Measurements from ENCODE around the gene ABO. TPM values are rescaled to one million over a fixed set of nuclear protein-coding genes. Genes with fewer than 3 reads are reported as not detected.

Gene ABO
- total RNA-seq, 4 donors from 2014 or later = 0.29 to 6.1 (median 0.59) TPM

DNA sequence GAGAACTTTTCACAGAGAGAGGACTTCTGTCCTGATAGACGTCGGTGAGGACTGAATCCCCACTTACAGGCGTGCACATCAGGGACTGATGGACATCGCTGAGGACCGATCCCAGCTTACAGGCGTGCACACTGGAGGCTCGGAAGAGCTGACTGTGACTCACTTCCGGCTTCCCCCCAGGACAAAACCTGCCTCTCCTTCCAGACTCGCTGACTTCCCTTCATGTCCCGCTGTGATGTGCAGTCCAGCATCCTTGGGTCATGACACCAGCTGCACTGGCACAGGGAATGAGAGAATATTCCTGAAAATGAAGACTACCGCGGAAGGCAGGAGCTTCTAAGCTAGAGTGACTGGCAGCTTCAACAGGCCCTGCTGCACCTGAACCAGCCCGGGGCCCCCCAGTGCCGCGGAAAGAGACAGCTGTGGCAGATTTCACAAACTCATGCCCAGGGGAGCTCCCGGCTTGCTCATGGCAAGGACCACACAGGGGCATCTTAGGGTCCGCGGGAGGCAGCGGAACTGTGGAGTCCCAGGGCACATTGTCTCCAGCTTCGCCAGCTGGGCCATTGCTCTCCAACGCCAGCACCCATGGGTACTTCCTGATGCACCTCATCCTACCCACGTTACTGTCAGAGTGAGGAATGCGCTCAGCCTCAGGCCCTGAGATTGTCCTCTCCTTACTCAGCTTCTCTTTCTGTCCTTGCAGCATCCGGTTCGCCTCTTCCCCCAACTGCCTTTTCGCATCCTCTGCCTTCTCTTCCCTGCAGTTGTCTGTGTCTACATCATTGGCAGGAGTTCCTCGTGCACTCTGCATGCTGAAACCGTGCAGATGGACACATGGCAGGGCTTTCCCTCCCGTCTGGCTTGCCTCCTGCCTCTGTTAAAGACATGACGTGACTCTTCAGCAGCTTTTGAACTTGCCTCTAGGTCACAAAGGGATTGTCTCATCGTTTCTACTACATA is 31.5 kb upstream of the ABO start:
- Histone ChIP-seq H3K27me3 (no peaks in the 10 kb centered on the region), H3K27ac (no peak overlapping the region), H3K4me1 (no peaks in the 10 kb centered on the region), H3K9me3 (no peaks in the 10 kb centered on the region), H3K4me3 (no peak overlapping the region), H3K36me3 (no peaks in the 10 kb centered on the region)
- TF ChIP-seq POLR2A (IDR thresholded peaks at IDR 0.05) (no peak), CTCF (IDR thresholded peaks at IDR 0.05) (no peak)
- intact Hi-C loops (cut with DNase I; ENCODE audit: low total_unique reads) = no loop called here
- no peak for DNase-seq

DNA sequence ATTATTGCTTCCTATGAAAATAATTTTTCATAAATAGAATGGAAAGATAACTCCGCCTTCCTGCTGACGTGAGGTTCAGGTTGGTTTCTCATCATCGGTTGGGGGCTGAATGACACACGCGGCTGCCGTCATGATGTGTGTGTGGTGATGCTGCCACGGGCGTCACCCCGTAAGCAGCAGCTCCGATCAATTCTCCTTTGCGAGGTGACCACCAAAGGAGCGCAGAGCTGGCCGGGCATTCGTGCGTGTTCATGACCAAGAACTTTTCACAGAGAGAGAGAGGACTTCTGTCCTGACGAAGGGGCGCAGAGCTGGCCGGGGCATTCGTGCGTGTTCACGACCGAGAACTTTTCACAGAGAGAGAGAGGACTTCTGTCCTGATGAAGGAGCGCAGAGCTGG is 30.7 kb upstream of the ABO start:
- intact Hi-C loops (cut with DNase I; ENCODE audit: low total_unique reads) = no loop called here
- TF ChIP-seq CTCF (IDR thresholded peaks at IDR 0.05) (no peak), POLR2A (IDR thresholded peaks at IDR 0.05) (no peak)
- H3K36me3 ChIP-seq = no peaks in the 10 kb centered on the region
- no peaks in the 10 kb centered on the region for H3K4me1 ChIP-seq
- no peak overlapping the region for H3K4me3 ChIP-seq
- H3K9me3 ChIP-seq = no peaks in the 10 kb centered on the region
- no peak for DNase-seq
- no peaks in the 10 kb centered on the region for H3K27me3 ChIP-seq
- H3K27ac ChIP-seq = no peak overlapping the region

GRCh38 chr9:133304477-133305377 is 29.7 kb upstream of the ABO start:
- Histone ChIP-seq H3K36me3 (no peaks in the 10 kb centered on the region), H3K4me1 (no peaks in the 10 kb centered on the region), H3K4me3 (no peak overlapping the region), H3K27me3 (no peaks in the 10 kb centered on the region), H3K9me3 (no peaks in the 10 kb centered on the region), H3K27ac (no peak overlapping the region)
- DNase-seq = no peak
- intact Hi-C loops (cut with DNase I; ENCODE audit: low total_unique reads) = no loop called here
- TF ChIP-seq POLR2A (IDR thresholded peaks at IDR 0.05) (no peak), CTCF (IDR thresholded peaks at IDR 0.05) (no peak)

DNA sequence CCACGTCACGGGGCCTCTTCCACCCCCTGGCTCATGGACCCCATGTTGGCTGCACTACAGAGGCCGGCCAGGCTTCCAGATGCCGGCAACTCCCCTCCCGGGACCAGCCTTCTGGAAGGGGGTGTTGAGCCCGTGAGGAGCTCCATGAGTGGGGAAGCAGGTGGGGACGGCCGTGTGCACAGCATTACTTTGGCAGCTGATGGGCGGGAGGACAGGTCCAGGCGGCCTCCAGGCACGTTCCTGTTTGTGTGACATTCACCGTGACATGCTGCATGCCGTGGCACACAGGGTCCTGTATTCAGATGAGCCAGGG is 29.1 kb upstream of the ABO start:
- intact Hi-C loops (cut with DNase I; ENCODE audit: low total_unique reads) = no loop called here
- TF ChIP-seq CTCF (IDR thresholded peaks at IDR 0.05) (no peak), POLR2A (IDR thresholded peaks at IDR 0.05) (no peak)
- Histone ChIP-seq H3K4me3 (no peak overlapping the region), H3K27ac (no peak overlapping the region), H3K9me3 (no peaks in the 10 kb centered on the region), H3K27me3 (no peaks in the 10 kb centered on the region), H3K36me3 (no peaks in the 10 kb centered on the region), H3K4me1 (no peaks in the 10 kb centered on the region)
- no peak for DNase-seq
